Measurements from ENCODE around the gene PUM1. TPM values are rescaled to one million over a fixed set of nuclear protein-coding genes. Genes with fewer than 3 reads are reported as not detected.

The PUM1 gene
- total RNA-seq, 6 experiments from 2014 or later, result 30.9 to 51.6 (median 42.0) TPM

DNA sequence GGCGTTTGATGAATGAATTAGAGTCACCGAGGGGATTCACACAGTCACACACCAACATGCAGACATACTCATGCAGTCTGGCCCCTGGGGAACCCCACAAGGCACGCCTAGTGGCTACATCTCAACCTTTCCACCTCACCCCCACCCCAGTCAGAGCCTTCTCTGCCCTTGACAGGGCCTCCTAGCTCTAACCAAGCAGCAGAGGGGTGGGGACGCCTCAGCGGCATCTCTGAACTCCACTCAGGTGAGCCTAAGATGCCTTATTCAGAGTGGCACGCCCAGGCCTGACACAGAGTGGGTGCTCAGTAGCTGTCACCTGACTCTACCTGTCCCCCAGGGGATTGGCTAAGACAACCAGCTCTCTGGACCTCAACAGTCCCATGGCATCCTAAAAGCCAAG, 153.3 kb downstream of the PUM1 start:
- Histone ChIP-seq H3K27me3 (no peaks in the 10 kb centered on the region), H3K4me1 (peaks cover 0 to 4% (median 0%) of the 10 kb centered on the region in 4 donors), H3K9me3 (no peaks in the 10 kb centered on the region), H3K27ac (no peak overlapping the region), H3K4me3 (no peak overlapping the region), H3K36me3 (no peaks in the 10 kb centered on the region)
- WGBS (ENCODE audit: insufficient coverage, low coverage, low lambda C conversion rate, missing lambda C conversion rate), result 50% methylated on average over 2 of the region's 6 CpGs
- ATAC-seq (no peak), DNase-seq (peak in 1 of 3 donors; percentile 42)
- TF ChIP-seq POLR2A (IDR thresholded peaks at IDR 0.05) (no peak), CTCF (IDR thresholded peaks at IDR 0.05) (no peak)
- intact Hi-C loops (cut with DNase I), result loop anchor here (5.0 to 10.0 kb wide), 3 partner anchors 110 to 187 kb away; partner anchors contain the start of gene MATN1 (in 1 of the 2)

DNA sequence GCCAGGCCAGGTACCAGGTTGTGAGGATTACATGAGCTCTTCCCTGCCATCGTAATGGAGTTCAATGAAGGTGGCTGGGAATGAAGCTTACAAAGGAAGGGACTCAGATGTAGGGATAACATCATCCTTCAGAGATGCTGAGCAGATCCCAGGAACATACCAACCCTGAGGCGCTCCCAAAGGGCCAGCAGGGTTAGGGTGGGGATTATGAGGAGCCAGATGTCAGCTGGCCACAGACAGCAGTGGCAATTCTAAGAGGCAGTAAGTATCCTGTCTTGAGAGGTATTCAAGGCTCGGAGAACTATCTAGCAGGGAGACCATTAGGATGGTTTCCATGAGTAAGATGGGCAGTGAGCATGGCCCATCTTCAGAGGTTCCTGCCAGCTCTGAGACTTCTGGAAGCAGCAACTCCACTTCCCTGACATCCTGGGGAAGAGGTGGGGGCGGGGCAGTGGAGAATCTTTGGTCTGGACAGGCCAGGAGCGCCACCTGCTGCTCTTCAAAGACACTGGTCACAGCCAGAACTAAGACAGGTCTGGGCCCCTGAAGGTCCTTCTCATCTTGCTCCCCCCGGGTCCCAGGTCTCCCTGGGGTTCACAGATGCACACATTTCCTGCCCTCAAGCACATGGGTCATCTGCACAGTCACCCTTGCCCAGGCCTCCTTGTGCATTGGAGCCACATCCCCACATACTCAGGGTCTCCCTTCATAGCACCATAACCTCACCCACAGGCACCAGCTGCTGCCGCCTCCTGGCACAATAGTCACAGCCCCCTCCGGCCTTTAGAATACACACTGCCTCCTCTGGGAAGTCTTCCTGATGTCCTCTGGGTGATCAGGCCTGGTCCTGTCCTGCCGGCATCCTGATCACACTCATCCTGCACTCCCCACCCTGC, 154.2 kb downstream of the PUM1 start:
- WGBS (ENCODE audit: insufficient coverage, low coverage, low lambda C conversion rate, missing lambda C conversion rate), result 5% methylated on average over 4 of the region's 9 CpGs

GRCh38 chr1:30909365-30910068, 156.0 kb downstream of the PUM1 start:
- Histone ChIP-seq H3K36me3 (no peaks in the 10 kb centered on the region), H3K9me3 (no peaks in the 10 kb centered on the region), H3K27me3 (no peaks in the 10 kb centered on the region), H3K4me1 (peaks cover 0 to 4% (median 0%) of the 10 kb centered on the region in 4 donors), H3K4me3 (peak overlapping the region in 1 of 3 donors; percentile 48), H3K27ac (peak overlapping the region in 2 of 3 donors; percentile 4 to 36)
- intact Hi-C loops (cut with DNase I), result loop anchor here (2.0 to 10.0 kb wide), 4 partner anchors 107 to 185 kb away; partner anchors contain the start of gene MATN1 (in 1 of the 2)
- WGBS (ENCODE audit: insufficient coverage, low coverage, low lambda C conversion rate, missing lambda C conversion rate), result 63% methylated on average over 8 of the region's 14 CpGs
- DNase-seq, result peak in 1 of 3 donors; percentile 43
- no peak for ATAC-seq
- no peak for TF ChIP-seq CTCF (IDR thresholded peaks at IDR 0.05)
- TF ChIP-seq POLR2A (IDR thresholded peaks at IDR 0.05), result no peak

More for the DNA sequence above, 154.2 kb downstream of the PUM1 start:
- Histone ChIP-seq H3K4me3 (no peak overlapping the region), H3K27ac (no peak overlapping the region), H3K27me3 (no peaks in the 10 kb centered on the region), H3K4me1 (peaks cover 0 to 4% (median 0%) of the 10 kb centered on the region in 4 donors), H3K9me3 (no peaks in the 10 kb centered on the region), H3K36me3 (no peaks in the 10 kb centered on the region)
- intact Hi-C loops (cut with DNase I), result loop anchor here (2.0 to 10.0 kb wide), 4 partner anchors 109 to 187 kb away; partner anchors contain the start of gene MATN1 (in 1 of the 2)
- TF ChIP-seq POLR2A (IDR thresholded peaks at IDR 0.05) (no peak), CTCF (IDR thresholded peaks at IDR 0.05) (peak; percentile 81 to 93 (median 86))
- ATAC-seq, result peak; percentile 75 to 83 (median 78)
- peak; percentile 85 to 89 (median 86) for DNase-seq

DNA sequence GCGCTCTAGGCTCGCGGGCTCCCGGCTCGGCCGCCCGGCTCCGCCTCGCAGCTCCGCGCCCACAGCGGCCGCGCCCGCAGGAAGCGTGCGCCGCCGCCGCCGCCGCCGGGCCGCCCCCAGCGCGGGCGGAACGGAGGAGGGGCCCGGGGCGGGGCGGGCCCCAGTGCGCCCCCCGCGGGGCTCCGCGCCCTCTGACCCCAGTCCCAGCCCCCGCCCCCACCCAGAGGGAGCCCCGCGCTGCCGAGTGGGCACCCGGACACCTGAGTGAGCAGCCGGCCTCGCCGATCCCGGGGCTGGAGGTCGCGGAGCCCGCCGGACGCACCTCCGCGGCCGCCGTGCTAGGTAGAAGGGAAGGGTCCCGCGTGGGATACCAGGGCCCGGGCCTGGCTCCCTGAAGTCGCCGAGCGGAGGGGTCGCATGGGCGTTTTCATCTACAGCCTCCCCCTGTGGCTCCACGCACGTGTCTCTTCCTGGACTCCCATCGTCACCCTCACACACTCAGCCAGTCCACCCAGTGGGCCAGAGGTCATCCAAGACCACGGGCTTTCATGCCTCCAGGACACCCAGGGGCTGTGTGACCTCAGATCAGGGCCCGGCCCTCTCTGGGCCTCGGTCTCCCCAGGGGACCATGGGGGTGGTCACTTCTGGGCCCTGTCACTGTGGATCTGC, 156.7 kb downstream of the PUM1 start, which contains the start of gene SDC3:
Gene SDC3, minus strand, starts transcription at position 63 of the 669 bp plus-strand sequence. CDS start 172 bp downstream, outside the sequence.
- H3K27me3 ChIP-seq, result no peaks in the 10 kb centered on the region
- TF ChIP-seq POLR2A (IDR thresholded peaks at IDR 0.05) (no peak), CTCF (IDR thresholded peaks at IDR 0.05) (no peak)
- peaks cover 0 to 4% (median 0%) of the 10 kb centered on the region in 4 donors for H3K4me1 ChIP-seq
- H3K36me3 ChIP-seq, result no peaks in the 10 kb centered on the region
- WGBS (ENCODE audit: insufficient coverage, low coverage, low lambda C conversion rate, missing lambda C conversion rate), result 0% methylated on average over 1 of the region's 68 CpGs
- intact Hi-C loops (cut with DNase I), result no loop called here
- ATAC-seq (peak; percentile 44 to 59 (median 53)), DNase-seq (peak in 1 of 3 donors; percentile 51)
- no peaks in the 10 kb centered on the region for H3K9me3 ChIP-seq
- H3K4me3 ChIP-seq, result peak within 1 kb of the TSS; percentile 40 to 48 (median 45)
- peak within 1 kb of the TSS; percentile 4 to 53 (median 20) for H3K27ac ChIP-seq

All from right lobe of liver (tissue), 6 donors.